Uterus (tissue), 2 donors: ENCODE data around the gene MYBPC1.

Experiments used
- POLR2A ChIP-seq, 2 donors: fragments of 450-650 bp; IDR thresholded peaks; one replicate each; pipeline ENCODE4 v1.6.1; 2016; ENCODE audit warnings: antibody characterized with exemption in 2 of 2, mild to moderate bottlenecking in 1 of 2, moderate library complexity in 1 of 2
- TF ChIP-seq, protein P1 (sequence below), 4 experiments: fragments of 200-600 bp in 2 of 4; fragments of 450-650 bp in 2 of 4; sonication (generic) in 2 of 4; IDR thresholded peaks; one replicate each; pipeline ENCODE4 v1.5.1; 2016 to 2019; ENCODE audit warnings: antibody characterized with exemption in 4 of 4, mild to moderate bottlenecking in 2 of 4, moderate library complexity in 1 of 4

DNA sequence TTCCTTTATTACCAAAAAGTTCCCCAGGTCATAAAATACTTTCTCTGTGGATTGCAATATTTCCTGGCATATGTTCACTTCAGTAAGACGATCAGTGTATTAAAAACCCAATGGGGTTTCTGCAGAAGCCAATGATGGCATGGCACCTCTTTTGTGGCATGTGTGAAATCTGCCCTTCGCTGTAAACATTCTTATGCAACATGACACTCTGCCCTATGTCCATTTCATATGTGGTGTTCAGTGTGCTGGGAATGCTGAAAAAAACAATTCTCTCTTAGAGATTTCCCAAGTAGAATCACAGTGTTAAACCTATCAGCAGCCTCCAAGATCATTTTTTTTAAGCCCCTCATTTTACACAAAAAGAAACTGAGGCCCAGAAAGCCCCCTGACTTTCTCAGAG lies 2.3 kb upstream of the MYBPC1 start:
- TF ChIP-seq, protein P1, sequence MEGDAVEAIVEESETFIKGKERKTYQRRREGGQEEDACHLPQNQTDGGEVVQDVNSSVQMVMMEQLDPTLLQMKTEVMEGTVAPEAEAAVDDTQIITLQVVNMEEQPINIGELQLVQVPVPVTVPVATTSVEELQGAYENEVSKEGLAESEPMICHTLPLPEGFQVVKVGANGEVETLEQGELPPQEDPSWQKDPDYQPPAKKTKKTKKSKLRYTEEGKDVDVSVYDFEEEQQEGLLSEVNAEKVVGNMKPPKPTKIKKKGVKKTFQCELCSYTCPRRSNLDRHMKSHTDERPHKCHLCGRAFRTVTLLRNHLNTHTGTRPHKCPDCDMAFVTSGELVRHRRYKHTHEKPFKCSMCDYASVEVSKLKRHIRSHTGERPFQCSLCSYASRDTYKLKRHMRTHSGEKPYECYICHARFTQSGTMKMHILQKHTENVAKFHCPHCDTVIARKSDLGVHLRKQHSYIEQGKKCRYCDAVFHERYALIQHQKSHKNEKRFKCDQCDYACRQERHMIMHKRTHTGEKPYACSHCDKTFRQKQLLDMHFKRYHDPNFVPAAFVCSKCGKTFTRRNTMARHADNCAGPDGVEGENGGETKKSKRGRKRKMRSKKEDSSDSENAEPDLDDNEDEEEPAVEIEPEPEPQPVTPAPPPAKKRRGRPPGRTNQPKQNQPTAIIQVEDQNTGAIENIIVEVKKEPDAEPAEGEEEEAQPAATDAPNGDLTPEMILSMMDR (IDR thresholded peaks at IDR 0.05): no peak
- no peak for TF ChIP-seq POLR2A (IDR thresholded peaks at IDR 0.05)
